ENCODE data around the gene LRRC71. TPM values are rescaled to one million over a fixed set of nuclear protein-coding genes. Genes with fewer than 3 reads are reported as not detected.

Gene LRRC71
- total and polyA plus RNA-seq, 2 of the 13 experiments (the other 11 are each of a cell fraction or from before 2014, with no cell fraction given) = not detected

- H3K4me3 ChIP-seq (replicated peaks in 1 of 3; ENCODE audit: insufficient read depth in 1 of 3, low read depth in 2 of 3, low read length in 3 of 3) = no peak overlapping the region
- peaks cover 4 to 33% of the 10 kb centered on the region in 2 experiments; a peak in 4 of 5 replicates for H3K27me3 ChIP-seq (ENCODE audit: control insufficient read depth in 1 of 2, insufficient read depth in 2 of 2, low read length in 2 of 2)
- ATAC-seq = no peak
- POLR2A ChIA-PET = no interaction called here
- H3K36me3 ChIP-seq (replicated peaks in 1 of 2; ENCODE audit: control insufficient read depth in 1 of 2, insufficient read depth in 2 of 2, low read length in 2 of 2) = no peaks in the 10 kb centered on the region
- in situ Hi-C loops (cut with HindIII; ENCODE audit: extremely low pct_ligation_motif_present, low pct_unique_long_range_greater_than_20kb) (no loop called here), intact Hi-C loops (cut with micrococcal nuclease; ENCODE audit: unreplicated experiment) (no loop called here)
- H2AFZ ChIP-seq (ENCODE audit: low read length) = no peak overlapping the region
- TF ChIP-seq HHEX (CRISPR knock-in tag; IDR thresholded peaks at IDR 0.05) (no peak), ZNF446 (CRISPR knock-in tag; IDR thresholded peaks at IDR 0.05) (no peak), ZBTB3 (CRISPR knock-in tag; IDR thresholded peaks at IDR 0.05; ENCODE audit: borderline replicate concordance, low read depth) (no peak), XBP1 (CRISPR knock-in tag; IDR thresholded peaks at IDR 0.05) (no peak), NFRKB (IDR thresholded peaks at IDR 0.05) (no peak), IKZF1 (IDR thresholded peaks at IDR 0.05) (no peak)
- TF ChIP-seq, protein P1, sequence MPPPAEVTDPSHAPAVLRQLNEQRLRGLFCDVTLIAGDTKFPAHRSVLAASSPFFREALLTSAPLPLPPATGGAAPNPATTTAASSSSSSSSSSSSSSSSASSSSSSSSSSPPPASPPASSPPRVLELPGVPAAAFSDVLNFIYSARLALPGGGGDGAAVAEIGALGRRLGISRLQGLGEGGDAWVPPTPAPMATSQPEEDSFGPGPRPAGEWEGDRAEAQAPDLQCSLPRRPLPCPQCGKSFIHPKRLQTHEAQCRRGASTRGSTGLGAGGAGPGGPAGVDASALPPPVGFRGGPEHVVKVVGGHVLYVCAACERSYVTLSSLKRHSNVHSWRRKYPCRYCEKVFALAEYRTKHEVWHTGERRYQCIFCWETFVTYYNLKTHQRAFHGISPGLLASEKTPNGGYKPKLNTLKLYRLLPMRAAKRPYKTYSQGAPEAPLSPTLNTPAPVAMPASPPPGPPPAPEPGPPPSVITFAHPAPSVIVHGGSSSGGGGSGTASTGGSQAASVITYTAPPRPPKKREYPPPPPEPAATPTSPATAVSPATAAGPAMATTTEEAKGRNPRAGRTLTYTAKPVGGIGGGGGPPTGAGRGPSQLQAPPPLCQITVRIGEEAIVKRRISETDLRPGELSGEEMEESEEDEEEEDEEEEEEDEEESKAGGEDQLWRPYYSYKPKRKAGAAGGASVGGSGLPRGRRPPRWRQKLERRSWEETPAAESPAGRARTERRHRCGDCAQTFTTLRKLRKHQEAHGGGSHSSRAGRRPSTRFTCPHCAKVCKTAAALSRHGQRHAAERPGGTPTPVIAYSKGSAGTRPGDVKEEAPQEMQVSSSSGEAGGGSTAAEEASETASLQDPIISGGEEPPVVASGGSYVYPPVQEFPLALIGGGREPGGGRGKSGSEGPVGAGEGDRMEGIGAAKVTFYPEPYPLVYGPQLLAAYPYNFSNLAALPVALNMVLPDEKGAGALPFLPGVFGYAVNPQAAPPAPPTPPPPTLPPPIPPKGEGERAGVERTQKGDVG (CRISPR knock-in tag; IDR thresholded peaks at IDR 0.05; ENCODE audit: borderline replicate concordance) = no peak
- 29% methylated on average over 5 of the region's 6 CpGs for WGBS (ENCODE audit: low lambda C conversion rate)
- H3K4me1 ChIP-seq (ENCODE audit: insufficient read depth, low read length) = peaks cover 15% of the 10 kb centered on the region
- H4K20me1 ChIP-seq (ENCODE audit: insufficient read depth, low read length) = no peaks in the 10 kb centered on the region
- no peak for FAIRE-seq
- H3K27ac ChIP-seq (ENCODE audit: extremely low read length, insufficient read depth, low read length) = no peak overlapping the region
- H3K9me3 ChIP-seq (ENCODE audit: low read length) = no peaks in the 10 kb centered on the region
- no peaks in the 10 kb centered on the region for H3K79me2 ChIP-seq (ENCODE audit: insufficient read depth, low read length)
- H3K9ac ChIP-seq (ENCODE audit: insufficient read depth, low read depth, low read length) = no peak overlapping the region
- CTCF ChIA-PET (ENCODE audit: low intra/inter-chr PET ratio, low total read pairs) = no interaction called here
- no TSS peak for BruUV-seq (replicated peaks)
- no peak overlapping the region for H3K4me2 ChIP-seq (ENCODE audit: low read depth, low read length)
- DNase-seq (ENCODE audit: low spot score) = no peak
Observed at GRCh38 chr1:156911577-156912298, 8.7 kb upstream of the LRRC71 start.

Data from HepG2 (cell line).